Globus pallidus (tissue), 1 donor: ENCODE measurements around the gene RBM10.

ENCODE experiments used
- DNase-seq: peaks from one replicate; pipeline ENCODE4 v3.0.0-alpha.2; 2015; ENCODE audit warnings: low spot score

Gene RBM10

DNA sequence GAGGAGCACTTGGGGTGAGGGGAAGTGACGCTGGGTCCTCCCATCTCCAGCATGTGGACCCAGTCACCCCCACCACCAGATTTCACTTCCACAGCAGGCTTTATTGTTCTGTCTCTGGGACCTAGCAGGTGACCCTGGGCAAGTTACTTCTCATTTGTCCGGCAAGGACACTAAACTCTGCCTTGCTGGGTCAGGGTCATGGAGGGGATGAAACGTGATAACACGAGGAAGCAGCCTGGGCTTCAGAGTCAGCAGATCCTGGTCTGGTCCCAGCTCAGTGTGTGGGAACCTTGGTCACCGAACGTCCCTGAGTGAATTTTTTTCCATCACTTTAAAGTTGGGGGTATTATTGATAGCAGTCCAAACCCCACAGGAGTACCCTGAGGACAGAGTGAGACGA, 52.5 kb downstream of the RBM10 start:
- no peak for DNase-seq

DNA sequence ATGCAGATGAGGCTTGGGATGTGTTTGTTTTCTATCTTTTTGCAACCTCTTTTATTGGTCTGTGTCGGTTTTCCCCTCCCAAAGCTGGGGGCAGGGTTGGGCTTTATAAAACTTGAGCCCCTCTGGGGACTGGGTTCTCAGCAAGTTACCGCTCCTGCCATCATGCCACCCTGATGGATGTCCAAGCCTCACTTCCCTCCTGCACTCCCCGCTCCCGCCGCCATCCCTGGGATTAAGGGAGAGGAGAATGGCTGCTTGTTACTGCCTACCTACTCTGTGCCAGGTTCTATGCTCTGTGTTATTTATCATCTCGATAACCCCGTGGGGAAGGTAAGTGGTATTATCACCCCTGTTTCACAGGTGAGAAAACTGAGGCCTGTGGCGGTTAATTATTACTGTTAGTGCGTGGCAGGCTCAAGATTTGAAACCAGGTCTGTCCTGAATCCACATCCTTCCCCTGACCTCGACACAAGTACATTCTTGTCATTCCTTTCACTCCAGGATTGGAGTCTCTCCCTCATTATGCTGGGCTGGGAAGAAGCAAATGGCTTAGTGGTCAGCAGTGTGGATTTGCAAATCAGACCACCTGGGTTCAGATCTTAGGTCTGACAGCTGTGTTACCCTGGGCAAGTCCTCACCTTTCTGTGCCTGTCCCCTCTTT, 53.1 kb downstream of the RBM10 start:
- no peak for DNase-seq

DNA sequence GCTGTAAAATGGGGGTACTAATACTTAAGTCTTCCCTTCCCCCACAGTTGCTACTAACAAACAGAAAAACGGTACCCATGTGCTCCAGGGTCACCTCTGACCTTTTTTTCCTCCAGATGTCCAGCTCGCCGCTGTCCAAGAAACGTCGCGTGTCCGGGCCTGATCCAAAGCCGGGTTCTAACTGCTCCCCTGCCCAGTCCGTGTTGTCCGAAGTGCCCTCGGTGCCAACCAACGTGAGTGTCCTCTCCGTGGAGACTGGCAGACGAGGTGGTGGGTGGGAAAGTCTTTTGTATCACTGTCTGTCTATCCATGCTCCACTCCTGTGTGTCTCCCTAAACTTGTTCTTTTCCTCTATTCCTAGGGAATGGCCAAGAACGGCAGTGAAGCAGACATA, 53.7 kb downstream of the RBM10 start:
- DNase-seq = no peak

DNA sequence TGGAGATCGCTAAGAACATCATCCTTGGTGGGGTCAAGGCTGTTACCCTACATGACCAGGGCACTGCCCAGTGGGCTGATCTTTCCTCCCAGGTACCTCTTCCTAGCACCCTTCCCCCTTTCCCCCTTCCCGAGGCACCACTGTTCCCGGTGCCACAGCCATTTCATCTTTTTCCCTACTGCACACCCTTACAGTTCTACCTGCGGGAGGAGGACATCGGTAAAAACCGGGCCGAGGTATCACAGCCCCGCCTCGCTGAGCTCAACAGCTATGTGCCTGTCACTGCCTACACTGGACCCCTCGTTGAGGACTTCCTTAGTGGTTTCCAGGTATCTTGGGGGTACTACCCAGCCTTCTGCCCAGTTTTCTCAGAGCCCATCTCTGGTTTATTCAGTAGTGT, 54.3 kb downstream of the RBM10 start:
- DNase-seq = no peak

DNA sequence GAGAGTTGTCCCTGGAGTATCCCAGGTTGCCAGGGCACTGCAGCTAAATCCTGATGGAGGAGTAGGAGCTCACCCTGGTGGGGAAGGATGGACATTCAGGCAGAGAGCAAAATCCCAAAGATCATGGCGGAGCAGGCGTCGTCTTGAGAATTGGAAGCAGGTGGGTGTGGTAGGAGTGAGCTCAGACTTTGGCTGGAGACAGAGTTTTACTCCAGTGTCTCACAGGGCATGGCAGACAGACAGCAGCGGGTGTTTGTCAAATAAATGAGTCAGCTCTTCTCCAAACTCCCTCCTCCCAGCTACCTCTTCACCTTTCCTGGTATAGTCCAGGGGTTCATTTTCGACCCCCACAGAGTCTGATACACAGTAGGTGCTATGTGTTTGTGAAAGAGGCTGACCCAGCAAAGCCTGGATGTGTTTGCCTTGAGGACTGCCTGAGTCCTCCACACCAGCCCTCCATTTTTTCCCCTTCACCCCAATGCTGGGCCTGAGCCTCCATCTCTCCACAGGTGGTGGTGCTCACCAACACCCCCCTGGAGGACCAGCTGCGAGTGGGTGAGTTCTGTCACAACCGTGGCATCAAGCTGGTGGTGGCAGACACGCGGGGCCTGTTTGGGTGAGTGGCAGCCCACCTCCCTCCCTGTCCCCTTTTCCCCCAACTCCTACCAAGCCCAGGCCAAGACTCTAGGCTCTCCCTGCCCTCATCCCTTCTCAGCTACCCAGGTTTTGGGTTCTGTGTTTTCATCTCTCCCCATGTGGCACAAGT, 55.5 kb downstream of the RBM10 start:
- DNase-seq = no peak

DNA sequence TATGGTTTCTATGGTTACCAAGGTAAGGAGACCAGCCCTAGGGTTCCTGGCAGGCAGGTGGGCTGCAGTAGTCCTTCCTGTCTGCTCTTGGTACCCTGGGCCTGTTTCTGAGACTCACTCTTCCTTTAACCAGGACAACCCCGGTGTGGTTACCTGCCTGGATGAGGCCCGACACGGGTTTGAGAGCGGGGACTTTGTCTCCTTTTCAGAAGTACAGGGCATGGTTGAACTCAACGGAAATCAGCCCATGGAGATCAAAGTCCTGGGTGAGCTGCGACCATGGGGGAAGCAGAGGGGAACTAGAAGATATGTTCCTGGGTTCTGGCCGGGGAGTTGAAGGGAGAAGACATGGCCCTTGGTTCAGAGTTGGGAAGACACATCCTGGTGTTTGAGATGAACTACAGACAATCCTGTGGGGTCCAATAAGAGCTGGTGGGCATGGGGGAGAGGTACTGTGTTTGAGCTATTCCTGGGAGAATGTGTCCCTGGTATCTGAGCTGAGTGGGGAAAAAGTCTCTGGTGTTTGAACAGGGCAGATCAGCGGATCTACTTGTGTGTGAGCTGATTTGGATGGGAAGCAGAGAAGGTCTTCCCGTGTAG, 56.4 kb downstream of the RBM10 start:
- no peak for DNase-seq

DNA sequence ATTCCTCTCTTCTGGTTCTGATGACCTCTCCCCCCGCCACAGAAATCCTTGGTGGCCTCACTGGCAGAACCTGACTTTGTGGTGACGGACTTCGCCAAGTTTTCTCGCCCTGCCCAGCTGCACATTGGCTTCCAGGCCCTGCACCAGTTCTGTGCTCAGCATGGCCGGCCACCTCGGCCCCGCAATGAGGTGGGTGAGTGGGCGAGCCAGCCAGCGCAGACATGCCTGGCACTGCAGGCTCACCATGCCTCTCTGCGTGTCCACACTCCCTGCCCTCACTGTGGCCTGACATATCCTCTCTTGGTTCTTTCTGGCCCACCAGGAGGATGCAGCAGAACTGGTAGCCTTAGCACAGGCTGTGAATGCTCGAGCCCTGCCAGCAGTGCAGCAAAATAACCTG, 57.3 kb downstream of the RBM10 start:
- no peak for DNase-seq

DNA sequence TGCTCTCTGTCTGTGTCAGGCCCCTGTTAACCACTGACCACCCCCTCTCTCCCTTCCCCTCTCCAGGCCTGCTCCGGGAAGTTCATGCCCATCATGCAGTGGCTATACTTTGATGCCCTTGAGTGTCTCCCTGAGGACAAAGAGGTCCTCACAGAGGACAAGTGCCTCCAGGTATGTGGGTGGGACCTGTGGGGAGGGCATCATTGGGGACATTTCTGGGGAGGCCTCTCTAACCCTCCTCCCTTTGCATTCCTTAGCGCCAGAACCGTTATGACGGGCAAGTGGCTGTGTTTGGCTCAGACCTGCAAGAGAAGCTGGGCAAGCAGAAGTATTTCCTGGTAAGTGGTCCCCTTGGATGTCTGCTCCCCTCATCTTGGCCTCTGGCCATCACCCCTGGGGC, 57.9 kb downstream of the RBM10 start:
- DNase-seq = no peak

DNA sequence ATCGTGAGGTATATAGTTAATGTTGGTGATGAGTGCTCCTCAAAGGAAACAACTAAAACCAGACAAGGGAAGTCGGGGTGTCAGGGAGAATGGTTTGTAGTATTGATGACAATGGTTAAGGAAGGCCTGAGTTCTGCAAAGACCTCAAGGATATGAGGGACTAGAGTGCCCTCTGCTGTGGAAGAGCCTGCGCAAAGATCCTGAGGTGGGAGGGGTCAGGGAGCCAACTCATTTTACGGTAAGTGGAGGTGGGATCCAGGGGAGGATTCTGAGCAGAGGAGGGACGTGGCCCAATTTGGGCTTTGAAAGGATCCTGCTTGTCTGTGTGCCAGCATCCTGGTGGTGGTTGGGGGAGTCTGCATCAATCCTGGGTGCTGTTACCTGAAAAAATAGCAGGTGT, 59.9 kb downstream of the RBM10 start:
- no peak for DNase-seq

DNA sequence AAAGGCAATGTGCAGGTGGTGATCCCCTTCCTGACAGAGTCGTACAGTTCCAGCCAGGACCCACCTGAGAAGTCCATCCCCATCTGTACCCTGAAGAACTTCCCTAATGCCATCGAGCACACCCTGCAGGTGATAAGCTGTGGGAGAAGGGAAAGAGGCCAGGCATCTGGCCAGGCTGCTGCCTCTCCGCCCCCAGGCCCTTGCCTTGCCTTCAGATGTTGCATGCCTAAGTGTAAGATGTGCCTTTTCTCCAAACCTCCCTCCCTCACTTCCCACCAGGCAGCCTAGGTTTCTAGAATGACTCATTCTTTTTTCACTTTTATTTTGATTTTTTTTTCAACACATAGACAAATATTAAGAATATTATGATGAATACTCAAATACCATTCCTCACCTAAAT, 61.3 kb downstream of the RBM10 start:
- DNase-seq = no peak

DNA sequence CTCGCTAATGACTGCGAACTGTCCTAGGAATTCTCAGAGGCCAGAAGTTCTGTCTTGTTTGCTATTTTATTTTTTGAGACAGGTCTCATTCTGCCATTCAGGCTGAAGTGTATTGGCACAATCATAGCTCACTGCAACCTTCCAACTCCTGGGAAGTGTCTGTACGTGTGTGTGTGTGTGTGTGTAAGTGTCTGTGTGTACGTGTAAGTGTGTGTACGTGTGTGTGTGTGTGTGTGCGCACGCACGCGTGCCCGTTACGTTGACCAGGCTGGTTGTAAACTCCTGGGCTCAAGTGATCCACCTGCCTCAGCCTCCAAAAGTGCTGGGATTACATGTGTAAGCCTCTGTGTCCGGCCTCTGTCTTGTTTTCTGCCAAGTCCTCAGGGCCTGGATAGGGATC, 63.1 kb downstream of the RBM10 start:
- DNase-seq = no peak

DNA sequence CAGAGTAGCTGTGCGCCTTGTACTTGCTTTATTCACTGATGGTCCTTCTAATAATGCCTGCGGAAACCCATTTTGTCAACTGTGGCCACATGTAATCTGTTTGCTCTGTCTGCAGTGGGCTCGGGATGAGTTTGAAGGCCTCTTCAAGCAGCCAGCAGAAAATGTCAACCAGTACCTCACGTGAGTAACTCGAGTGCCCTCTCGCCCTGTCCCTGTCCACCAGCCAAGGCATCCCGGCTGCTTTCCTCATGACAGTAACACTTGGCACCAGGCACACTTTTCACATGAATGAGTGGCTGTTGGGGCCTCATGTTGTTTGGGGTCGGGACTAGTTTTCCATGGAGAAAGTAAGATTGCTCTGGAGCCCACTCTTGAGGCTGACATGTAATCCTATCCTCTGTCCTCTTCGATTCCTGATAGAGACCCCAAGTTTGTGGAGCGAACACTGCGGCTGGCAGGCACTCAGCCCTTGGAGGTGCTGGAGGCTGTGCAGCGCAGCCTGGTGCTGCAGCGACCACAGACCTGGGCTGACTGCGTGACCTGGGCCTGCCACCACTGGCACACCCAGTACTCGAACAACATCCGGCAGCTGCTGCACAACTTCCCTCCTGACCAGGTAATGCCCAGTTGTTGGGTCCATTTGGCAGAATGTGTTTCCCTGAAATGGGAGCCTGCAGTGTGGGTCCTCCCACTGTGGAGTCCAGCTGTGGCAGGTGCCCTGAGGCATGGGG, 64.7 kb downstream of the RBM10 start:
- DNase-seq = peak; percentile 41

DNA sequence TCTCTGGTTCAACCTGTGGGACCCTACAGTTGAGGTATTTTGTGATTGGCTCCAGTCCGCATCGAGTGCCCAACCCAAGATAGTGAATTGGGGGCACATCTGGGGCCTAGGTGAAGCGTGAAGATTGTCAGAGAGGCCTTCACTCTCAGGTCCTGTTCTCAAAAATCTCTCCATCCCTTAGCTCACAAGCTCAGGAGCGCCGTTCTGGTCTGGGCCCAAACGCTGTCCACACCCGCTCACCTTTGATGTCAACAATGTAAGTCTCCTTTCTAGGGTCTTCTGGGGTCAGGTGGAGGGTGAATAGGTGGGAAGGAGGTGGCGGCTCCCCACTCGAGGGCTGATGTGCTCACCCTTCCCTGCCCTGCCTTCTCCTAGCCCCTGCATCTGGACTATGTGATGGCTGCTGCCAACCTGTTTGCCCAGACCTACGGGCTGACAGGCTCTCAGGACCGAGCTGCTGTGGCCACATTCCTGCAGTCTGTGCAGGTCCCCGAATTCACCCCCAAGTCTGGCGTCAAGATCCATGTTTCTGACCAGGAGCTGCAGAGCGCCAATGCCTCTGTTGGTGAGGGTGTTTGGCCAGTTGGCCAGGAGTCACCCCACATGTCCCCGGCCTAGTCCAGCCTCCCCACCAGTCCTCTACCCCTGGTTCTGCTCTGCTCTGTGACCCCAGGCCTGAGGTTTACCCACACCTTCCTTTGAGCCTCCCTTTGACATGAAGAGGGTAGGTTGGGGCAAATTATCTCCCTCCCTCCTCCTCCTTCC, 65.8 kb downstream of the RBM10 start:
- no peak for DNase-seq

DNA sequence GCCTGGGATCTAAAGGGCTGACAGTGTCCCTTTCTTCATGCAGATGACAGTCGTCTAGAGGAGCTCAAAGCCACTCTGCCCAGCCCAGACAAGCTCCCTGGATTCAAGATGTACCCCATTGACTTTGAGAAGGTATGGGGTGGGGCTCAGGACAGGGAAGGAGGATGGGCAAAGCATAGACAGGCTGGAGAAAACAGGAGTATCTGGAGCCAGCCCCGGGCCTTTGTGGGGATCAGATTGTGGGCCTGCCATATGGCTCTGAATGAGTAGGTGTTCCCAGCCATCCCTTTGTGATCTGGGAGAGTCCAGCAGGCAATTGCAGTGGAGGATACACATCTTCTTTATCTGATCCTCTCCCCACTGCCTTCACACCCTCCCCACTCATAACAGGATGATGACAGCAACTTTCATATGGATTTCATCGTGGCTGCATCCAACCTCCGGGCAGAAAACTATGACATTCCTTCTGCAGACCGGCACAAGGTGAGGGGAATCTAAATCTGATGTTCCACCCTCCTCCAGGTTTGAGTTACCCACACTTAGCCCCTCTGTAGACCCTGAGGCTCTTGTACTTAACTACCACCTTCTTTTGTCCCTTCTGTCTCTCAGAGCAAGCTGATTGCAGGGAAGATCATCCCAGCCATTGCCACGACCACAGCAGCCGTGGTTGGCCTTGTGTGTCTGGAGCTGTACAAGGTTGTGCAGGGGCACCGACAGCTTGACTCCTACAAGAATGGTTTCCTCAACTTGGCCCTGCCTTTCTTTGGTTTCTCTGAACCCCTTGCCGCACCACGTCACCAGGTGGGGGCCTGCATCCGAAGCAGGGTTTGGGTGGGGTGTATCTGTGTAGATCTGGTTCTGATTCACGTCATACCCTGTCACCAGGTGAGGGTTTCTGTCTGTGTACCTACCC, 67.6 kb downstream of the RBM10 start:
- no peak for DNase-seq

DNA sequence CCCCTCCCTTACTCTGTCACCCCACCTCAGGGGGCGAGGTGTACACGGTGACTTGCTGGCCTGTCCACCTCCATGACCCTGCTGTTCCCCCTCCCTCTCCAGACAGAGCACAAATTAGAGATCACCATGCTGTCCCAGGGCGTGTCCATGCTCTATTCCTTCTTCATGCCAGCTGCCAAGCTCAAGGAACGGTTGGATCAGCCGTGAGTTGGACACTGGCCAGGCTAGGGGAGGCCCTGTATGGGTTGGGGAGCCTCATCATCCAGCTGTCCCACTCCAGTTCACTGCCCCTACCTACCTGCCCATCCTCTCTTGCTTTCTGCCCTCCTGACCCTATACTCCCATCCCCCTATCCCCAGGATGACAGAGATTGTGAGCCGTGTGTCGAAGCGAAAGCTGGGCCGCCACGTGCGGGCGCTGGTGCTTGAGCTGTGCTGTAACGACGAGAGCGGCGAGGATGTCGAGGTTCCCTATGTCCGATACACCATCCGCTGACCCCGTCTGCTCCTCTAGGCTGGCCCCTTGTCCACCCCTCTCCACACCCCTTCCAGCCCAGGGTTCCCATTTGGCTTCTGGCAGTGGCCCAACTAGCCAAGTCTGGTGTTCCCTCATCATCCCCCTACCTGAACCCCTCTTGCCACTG, 69.5 kb downstream of the RBM10 start:
- DNase-seq = no peak

DNA sequence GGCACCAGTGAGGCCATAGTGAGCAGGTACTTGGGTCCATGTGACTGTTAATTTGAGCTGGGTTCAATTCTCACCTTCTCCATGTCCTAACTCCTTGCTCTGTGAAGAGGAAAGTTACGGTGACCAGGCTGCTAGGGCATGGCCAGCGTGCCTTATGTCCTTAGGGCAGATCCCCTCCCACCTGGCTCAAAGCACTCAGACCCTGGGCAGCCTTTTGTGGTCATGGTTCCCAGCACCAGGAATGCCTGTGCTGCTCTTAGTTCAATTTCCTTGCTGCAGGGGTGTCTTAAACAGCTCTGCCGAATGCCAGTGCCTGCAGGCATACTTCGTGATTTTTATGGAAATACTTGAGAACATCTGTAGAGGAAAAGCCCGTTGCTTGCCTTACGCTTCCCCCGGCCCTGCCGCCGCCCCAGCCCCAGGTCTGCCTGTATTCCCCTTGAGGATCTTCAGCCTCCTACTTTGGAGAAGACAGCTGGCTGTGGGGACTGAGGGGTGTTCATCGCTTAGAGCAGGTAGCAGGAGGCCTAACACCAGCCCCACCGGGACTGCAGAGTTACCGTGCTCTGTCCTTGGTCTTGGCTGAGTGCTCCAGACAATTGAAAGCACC, 70.4 kb downstream of the RBM10 start:
- DNase-seq = no peak

DNA sequence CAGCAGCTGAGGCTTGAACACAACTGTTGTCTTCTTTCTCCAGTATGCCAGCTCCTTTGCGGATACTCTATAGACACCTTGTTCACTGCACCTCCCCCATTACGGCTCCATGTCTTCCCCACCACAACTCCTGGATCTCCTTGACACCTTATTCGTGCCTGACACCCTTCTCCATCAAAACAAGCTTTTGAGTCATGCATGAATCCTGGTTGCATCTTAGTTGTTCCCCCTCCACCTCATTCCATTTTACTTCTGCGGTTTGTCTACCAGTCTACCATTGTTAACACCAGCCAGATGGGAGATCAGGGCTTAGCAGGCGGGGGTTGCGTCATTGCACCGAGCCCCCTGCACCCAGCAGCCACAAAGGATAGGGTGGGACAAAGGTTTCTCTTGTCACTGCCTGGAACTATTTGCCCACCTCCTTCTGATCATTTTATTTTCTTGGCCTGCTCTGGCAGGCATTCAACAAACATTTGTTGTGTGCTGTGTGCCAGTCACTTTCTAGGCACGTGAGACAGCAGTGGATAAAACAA, 71.4 kb downstream of the RBM10 start:
- no peak for DNase-seq

DNA sequence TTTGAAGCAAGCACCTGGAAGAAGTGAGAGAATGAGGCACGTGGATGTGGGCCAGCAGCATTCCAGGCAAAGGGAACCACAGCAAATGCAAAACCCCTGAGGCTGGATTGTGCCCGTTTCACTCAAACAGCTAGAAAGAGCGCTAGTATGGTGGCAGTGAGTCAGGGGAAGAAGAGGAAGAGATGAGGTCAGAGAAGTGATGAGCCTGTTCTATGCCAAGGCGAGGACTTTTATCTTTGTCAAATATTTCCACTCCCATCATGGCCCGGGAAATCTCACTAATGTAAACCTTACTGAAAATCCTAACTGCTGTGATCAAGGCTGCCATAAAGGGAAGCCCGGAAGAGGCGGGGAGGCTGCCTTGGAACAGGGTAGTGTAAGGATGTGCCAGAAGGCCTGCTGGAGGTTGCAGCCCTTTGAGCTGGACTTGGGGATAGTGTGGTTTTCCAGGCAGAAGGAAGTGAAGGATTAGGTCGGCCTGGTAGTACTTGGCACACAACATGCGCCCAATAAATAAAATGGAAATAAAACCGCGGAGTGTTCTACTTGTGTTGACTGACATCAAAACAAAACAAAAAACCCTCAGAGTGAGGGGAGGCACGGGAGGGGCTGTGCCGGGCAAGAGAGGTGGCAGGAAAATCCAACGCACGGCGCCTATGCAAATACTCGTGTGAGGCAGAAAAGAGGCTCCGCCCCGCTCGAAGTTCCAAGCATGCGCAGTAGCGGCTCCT, 72.3 kb downstream of the RBM10 start:
- DNase-seq = no peak

DNA sequence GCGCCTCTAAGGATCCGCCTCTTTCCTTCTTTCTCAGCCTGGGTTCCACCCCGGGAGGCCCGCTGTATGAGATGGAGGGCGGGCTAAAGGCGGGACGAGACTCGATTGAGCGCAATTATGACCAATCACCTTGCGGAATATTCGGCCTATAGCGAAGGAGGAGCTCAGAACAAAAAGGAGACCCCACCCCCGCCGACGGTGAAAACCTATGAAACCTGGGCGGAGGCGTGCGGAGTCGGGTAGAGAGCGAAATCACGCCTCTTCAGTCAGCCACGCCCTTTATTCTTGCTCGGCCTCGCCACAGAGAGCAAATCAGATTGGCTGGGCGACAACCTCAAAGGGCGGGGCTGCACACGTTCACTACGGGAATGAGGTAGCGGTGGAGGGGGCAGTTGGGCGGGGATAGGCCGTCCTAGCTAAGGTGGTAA, 72.8 kb downstream of the RBM10 start:
- DNase-seq = peak; percentile 97
